Measurements from ENCODE around the gene RYR1.
A peak's percentile ranks its signal among the peaks of the same experiment; 100 is the strongest.
"Not testable (repeated sequence)": the region's sequence is repeated elsewhere in the genome, so short reads cannot be mapped to it uniquely, and the experiment has no call there.

Gene RYR1

DNA sequence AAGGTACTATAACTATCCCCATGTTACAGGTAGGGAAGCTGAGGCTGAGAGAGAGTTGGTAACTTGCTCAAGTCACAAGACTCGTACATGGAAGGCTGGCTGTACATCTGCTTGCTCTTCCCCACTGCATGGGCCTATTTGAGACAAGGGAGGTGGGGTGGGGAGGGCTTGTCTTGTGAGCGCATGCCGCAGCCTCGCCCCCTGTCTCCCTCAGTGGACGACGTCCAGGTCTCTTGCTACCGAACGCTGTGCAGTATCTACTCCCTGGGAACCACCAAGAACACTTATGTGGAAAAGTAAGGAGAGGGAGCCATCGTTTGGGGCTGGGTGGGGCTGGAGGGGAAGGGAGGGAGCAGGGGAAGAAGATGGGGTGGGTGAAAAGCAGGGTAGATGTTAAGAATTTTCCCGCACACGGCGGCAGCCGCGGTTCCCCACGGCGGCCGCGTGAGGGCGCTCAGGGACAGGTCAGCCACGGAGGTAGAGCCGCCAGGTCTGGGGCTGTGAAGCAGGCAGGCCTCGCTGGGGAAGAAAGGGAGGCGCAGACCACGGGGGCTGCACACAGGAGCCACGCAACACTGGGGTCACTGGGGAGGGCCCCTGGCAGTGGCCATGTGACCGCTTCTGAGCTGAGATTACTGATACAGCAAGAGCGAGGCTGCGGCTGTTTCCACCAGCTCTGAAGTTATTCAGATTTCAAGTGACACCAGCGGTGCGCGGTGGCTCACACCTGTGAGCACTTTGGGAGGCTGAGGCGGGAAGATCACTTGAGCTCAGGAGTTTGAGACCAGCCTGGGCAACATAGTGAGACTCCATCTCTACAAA, 81.5 kb downstream of the RYR1 start:
- peak; percentile 75 for DNase-seq (ENCODE audit: low read depth in 2 of 2)

DNA sequence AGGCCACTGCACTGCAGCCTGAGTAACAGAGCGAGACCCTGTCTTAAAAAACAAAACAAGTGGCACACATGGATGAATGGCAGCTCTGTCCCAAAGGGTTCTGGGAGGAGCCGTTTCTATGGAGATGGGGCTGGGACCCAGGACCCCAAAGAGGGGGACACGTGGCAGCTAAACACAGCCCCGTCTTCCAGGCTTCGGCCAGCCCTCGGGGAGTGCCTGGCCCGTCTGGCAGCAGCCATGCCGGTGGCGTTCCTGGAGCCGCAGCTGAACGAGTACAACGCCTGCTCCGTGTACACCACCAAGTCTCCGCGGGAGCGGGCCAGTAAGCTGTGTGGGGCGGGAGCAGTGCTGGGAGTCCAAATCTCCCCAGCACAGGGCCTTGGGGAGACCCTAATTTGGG, 82.4 kb downstream of the RYR1 start:
- DNase-seq (ENCODE audit: low read depth in 2 of 2): no peak

DNA sequence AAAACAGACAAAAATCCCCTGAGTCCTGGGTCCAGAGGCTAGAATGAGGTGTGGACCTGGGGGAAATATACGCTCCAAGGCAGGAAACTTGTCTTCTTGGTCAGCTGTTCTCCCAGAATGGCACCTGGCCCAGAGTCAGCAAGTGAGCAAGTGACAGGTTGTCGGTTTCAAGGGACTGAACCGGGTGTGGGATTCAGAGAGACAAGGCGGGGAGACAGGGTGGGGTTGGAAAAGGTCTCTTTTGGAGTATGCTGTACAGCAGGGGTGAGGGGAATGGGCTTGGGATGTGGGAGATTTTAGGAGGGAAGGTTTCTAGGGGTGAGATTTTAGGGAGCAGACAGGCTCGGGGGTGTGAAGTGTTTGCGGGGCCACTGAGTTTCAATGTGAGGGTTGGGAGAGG, 83.3 kb downstream of the RYR1 start:
- no peak for DNase-seq (ENCODE audit: low read depth in 2 of 2)

DNA sequence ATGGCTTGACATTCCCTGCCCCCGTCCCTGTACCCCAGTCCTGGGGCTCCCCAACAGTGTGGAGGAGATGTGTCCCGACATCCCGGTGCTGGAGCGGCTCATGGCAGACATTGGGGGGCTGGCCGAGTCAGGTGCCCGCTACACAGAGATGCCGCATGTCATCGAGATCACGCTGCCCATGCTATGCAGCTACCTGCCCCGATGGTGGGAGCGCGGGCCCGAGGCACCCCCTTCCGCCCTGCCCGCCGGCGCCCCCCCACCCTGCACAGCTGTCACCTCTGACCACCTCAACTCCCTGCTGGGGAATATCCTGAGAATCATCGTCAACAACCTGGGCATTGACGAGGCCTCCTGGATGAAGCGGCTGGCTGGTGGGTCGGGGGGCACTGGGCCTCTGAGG, 83.8 kb downstream of the RYR1 start:
- DNase-seq (ENCODE audit: low read depth in 2 of 2): no peak

DNA sequence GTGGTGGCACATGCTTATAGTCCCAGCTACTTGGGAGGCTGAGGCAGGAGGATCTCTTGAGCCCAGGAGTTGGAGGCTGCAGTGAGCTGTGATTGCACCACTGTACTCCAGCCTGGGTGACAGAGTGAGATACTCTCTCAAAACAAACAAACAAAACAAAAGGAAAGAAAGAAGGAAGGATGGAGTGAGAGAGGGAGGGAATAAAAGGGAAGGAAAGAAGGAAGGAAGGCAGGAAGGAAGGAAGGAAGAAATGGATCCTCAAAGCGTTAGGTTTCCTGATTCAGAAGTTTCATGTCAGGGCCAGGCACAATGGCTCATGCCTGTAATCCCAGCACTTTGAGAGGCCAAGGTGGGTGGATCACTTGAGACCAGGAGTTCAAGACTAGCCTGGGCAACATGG, 84.5 kb downstream of the RYR1 start:
- not testable (repeated sequence) for DNase-seq (ENCODE audit: low read depth in 2 of 2)

DNA sequence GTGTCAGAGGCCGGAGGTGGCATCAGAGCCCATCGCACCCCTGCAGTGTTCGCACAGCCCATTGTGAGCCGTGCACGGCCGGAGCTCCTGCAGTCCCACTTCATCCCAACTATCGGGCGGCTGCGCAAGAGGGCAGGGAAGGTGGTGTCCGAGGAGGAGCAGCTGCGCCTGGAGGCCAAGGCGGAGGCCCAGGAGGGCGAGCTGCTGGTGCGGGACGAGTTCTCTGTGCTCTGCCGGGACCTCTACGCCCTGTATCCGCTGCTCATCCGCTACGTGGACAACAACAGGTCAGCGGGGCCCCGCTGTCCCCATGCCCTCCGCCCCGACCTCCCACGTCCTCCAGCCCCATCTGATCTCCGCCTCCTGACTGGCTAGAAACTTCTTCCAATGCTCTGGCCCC, 85.7 kb downstream of the RYR1 start:
- no peak for DNase-seq (ENCODE audit: low read depth in 2 of 2)

DNA sequence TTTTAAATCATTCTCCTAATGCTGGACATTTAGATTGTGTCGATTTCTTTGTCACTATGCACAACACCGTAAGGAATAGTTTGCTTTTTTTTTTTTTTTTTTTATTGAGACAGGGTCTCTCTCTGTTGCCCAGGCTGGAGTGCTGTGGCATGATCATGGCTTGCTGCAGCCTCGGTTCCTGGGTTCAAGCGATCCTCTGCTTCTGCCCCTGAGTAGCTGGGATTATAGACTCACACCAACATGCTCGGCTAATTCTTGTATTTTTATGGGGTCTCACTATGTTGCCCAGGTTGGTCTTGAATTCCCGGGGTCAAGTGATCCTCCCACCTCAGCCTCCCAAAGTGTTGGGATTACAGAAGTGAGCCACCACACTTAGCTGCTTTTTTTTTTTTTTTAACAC, 86.5 kb downstream of the RYR1 start:
- no peak for DNase-seq (ENCODE audit: low read depth in 2 of 2)

DNA sequence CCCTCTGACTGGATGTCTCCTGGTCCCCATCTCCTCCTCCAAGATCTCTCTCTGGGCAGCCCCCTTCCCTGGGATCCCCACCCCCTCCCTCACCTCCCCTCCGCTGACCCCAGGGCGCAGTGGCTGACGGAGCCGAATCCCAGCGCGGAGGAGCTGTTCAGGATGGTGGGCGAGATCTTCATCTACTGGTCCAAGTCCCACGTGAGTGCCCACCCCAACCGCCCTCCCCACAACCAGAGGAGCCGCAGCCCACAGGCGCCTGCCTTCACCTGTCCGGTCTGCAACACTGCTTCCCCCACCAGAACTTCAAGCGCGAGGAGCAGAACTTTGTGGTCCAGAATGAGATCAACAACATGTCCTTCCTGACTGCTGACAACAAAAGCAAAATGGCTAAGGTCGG, 89.4 kb downstream of the RYR1 start:
- DNase-seq (ENCODE audit: low read depth in 2 of 2): no peak

DNA sequence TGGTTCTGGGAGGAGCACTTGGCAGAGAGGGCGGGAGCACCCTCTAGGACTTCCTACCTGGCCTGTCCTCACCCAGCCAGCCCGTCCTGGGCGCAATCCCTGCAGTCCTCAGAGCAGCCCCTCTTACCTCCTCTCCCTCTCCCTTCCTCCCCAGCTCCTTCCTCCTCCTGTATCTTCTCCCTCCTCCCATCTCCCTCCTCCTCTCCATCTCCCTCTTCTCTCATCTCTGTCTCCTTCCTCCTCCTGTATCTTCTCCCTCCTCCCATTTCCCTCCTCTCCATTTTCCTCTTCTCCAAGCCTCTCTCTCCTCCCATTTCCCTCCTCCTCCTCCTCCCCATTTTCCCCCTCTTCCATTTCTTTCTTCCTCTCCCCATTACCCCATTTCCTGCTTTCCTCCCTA, 89.8 kb downstream of the RYR1 start:
- DNase-seq (ENCODE audit: low read depth in 2 of 2): no peak

DNA sequence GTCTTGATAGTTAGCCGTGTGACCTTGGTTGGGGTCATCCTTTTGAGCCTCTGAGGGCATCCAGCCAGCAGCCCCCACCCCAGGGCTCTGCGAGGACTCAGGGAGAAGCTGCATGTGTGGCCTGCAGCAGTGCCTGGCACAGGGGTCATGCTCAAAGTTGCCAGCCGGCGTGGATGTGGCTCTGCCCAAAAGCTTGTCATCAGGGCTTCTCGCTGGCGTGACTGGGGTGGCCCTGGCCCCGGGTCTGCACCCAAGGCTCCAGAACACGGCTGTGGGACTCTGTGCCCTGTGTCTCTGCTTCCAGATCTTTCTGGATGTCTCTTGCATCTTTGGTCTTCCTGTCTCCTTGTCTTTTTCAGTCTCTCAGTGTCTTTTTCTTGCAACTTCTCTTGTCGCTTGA, 90.9 kb downstream of the RYR1 start:
- DNase-seq (ENCODE audit: low read depth in 2 of 2): no peak

DNA sequence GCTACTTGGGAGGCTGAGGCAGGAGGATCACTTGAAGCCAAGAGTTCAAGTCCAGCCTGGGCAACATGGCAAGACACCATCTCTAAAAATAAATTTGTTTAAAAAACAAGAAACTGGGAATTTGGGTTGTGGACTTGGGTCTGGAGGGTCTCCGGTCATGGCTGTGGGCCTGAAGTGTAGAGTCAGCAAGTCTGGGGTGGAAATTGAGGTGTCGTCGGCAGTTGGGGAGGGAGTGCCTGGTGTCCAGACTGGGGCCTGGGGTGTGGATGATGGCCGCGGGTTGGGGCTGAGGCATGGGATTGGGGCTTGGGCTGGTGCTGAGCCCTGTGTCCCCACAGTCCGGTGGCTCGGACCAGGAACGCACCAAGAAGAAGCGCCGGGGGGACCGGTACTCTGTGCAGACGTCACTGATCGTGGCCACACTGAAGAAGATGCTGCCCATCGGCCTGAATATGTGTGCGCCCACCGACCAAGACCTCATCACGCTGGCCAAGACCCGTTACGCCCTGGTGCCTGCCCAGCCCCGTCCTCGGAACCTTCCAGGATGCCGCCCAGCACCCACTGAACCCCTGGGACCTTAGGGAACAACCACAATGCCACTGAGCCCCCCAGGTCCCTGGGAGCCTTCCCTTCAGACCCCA, 91.6 kb downstream of the RYR1 start:
- DNase-seq (ENCODE audit: low read depth in 2 of 2): no peak

DNA sequence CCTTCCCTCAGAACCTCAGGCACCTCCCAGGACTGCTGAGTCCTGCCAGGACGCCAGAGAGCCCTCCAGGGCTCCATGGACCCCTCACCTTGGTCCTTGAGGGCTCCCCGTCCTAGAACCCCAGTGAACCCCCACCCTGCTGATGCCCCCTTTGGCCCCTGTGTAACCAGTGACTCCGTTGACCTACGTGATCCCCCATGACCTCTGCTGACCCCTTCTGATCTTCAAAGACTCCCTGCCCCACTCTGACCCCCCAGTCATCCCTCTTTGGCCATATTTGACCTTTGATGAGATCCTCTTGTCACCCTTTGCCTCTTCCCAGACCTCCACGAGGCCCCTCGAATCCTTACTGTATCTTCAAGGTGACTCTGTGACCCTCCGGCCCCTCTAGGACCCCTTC, 92.9 kb downstream of the RYR1 start:
- no peak for DNase-seq (ENCODE audit: low read depth in 2 of 2)

DNA sequence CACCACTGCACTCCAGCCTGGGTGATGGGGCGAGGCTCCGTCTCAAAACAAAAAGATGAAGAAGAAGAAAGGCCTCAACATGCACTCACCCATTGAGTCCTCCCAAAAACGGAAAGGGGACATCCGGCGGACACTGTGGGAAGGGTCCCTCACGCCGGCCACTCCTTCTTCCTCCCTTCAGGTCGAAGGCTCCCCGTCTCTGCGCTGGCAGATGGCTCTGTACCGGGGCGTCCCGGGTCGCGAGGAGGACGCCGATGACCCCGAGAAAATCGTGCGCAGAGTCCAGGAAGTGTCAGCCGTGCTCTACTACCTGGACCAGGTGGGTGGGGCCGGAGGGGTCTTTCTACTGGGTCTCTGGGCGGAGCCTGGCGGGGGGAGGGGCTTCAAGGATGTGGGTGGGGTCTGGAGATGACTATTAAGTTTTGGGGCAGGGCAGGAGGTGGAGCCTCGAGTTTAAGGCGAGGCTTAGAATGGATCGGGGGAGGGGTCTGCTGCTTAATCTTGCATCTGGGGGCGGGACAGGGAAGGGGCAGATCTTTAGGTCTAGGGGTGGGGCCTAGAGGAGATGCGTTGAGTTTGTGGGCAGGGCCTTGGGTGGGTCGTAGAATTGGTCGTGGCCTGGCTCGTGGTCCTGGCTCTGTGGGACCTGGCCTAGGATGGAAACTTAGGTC, 94.1 kb downstream of the RYR1 start:
- no peak for DNase-seq (ENCODE audit: low read depth in 2 of 2)

DNA sequence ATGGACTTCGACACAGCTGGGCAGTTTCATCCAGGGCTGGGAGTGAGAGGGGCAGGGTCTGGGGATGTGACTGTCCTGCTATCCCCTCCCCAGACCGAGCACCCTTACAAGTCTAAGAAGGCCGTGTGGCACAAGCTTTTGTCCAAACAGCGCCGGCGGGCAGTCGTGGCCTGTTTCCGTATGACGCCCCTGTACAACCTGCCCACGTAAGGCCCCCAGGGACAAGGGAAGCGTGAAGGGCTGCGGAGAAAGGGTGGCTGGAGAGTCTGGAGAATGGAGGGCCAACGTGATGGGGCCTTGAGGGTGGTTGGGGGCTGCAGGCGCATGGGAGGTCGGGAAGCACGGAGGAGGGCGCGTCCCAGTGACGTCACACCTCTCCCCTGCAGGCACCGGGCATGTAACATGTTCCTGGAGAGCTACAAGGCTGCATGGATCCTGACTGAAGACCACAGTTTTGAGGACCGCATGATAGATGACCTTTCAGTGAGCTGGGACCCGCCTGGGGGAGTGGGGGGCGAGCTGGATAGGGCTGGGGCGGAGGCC, 94.8 kb downstream of the RYR1 start:
- no peak for DNase-seq (ENCODE audit: low read depth in 2 of 2)

DNA sequence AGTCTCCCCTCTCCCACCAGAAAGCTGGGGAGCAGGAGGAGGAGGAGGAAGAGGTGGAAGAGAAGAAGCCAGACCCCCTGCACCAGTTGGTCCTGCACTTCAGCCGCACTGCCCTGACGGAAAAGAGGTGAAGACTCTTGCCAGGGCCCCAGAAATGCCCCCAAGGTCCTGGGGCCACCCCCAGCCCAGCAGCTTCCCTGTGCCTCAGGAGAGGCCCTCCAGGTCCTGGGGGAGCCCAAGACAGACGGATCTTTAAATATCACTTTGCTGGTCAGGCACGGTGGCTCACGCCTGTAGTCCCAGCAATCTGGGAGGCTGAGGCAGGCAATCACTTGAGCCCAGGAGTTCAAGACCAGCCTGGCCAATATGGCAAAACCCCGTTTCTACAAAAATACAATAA, 95.4 kb downstream of the RYR1 start:
- no peak for DNase-seq (ENCODE audit: low read depth in 2 of 2)

DNA sequence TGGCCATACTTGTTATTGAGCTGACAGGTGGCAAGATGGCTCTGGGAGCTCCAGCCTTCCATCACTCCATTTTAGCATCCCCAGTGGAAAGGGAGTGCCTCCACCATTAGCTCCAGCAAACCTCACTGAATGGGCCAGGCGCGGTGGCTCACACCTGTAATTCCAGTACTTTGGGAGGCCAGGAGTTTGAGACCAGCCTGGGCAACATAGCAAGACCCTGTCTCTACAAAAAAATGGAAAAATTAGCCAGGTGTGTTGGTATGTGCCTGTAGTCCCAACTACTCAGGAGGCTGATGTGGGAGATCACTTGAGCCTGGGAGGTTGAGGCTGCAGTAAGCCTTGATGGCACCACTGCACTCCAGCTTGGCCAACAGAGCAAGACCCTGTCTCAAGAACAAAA, 98.0 kb downstream of the RYR1 start:
- no peak for DNase-seq (ENCODE audit: low read depth in 2 of 2)

DNA sequence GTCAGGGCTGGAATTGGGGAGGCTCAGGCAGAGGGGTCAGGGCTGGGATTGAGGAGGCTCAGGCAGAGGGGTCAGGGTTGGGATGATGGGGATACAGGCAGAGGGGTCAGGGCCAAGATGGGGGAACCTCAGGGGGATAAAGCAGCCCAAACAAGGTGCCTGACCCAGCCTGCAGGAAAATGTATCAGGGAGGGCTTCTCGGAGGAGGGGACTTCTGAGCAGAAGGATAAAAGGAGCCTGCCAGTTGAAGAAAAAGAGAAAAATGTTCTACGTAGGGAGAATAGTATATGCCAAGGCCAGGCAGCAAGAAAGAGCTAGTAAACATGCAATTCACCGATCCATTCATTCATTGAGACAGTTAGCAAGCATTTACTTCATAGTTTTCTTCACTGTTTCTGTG, 99.4 kb downstream of the RYR1 start:
- DNase-seq (ENCODE audit: low read depth in 2 of 2): no peak

DNA sequence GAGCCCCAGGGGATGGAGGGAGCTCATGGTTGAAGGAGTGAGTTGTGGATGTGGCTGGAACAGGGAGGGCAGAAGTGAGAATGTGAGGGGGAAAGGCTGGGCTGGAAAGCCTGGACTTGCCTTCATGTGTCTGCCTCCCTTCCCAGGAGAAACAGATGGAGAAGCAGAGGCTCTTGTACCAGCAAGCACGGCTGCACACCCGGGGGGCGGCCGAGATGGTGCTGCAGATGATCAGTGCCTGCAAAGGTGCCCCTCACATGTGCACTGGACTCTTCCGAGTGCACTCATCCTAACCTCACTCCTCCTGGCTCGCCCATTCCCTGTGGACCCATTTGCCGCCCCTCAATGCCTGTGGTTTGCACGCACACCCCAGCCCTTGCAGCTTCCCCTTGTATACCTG, 101.1 kb downstream of the RYR1 start:
- DNase-seq (ENCODE audit: low read depth in 2 of 2): no peak

DNA sequence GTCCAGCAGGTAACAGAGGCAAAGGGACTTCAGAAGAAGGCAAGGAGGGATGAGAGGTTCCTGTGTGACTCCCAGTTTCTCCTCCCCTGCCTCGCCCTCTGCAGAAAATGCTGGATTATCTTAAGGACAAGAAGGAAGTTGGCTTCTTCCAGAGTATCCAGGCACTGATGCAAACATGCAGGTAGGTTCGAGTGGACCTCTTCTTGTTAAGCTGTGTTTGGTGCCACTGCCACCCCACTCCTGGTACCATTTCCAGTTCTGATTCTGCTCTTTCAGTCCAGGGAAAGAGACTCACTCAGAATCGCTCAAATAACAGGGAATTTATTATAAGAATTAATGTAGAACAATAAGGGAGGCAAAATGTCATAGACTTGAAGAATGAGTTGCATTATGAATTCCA, 101.7 kb downstream of the RYR1 start:
- DNase-seq (ENCODE audit: low read depth in 2 of 2): no peak

DNA sequence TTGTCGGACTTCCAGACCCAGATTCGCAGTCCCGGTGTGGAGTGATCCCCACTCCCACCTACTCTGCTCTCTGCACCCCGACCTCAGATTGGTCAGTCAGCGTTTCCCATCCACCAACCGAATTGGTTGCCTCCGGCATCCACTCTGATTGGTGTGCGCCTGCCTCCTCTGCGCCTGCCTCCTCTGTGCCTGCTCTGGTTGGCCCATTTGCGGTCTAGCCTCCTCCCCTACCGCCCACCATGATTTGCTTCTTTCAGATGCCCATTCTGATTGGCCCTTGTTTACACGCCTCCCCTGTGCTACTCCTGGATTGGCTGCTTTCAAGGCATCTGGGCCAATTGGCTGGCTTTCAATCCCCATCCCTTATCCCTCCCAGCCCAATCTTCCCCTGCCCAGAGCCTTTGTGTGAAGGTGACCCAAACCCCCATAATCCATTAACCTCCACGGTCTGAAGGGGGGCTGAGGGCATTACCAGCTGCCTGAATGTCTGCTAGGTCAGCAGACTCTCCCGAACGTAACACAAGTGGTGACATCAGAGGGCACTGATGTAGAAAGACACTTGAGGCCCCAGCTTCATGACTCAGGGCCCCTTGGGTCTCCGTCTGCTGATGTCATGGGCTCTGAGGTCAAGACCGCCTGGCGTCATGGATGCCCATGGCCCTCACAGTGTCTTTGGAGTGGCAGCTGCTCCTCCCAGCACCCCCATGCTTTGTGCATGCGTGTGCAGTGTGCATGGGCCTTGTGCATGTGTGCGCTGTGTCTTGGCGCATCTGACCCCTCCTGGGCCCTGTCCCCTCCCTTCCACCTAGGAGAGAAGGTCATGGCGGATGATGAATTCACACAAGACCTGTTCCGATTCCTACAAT, 103.8 kb downstream of the RYR1 start:
- no peak for DNase-seq (ENCODE audit: low read depth in 2 of 2)

DNA sequence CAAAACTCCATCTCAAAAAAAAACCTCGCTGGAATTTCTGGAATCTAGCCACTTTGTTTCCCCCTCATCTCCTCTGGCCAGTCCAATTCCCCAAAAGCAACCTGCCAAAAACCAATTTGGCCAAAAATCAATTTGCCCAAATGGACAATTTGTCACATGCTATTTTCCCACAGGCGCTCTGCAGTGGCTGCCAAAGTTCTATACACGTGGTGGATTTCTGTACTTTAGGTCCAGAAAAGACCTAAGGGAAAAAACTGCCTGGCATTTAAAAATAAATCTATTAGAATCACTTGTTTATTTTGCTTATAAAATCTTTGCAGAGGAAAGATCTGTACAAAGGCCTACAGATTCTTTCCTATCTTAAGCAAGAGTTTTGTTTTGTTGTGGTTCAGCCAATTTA, 104.9 kb downstream of the RYR1 start:
- no peak for DNase-seq (ENCODE audit: low read depth in 2 of 2)

Measured in stimulated activated CD4-positive, alpha-beta T cell treated with anti-CD3 and anti-CD28 coated beads, Interleukin-1b, Interleukin-23, amount 100 ng/mL, for 4 hours (primary cell).